Measurements from ENCODE around the gene RCOR1.

RCOR1 gene

GRCh38 chr14:102779084-102779462 lies 186.6 kb downstream of the RCOR1 start:
- no peaks in the 10 kb centered on the region for H3F3A ChIP-seq (ENCODE audit: insufficient read depth, low read length)
- H3K4me2 ChIP-seq (ENCODE audit: low read length), result peak overlapping the region; percentile 78
- H3K36me3 ChIP-seq (ENCODE audit: insufficient read depth, low read length), result no peaks in the 10 kb centered on the region
- TF ChIP-seq EZH2 (IDR thresholded peaks at IDR 0.05; ENCODE audit: borderline replicate concordance, low read length), result no peak
- TF ChIP-seq, protein P1, sequence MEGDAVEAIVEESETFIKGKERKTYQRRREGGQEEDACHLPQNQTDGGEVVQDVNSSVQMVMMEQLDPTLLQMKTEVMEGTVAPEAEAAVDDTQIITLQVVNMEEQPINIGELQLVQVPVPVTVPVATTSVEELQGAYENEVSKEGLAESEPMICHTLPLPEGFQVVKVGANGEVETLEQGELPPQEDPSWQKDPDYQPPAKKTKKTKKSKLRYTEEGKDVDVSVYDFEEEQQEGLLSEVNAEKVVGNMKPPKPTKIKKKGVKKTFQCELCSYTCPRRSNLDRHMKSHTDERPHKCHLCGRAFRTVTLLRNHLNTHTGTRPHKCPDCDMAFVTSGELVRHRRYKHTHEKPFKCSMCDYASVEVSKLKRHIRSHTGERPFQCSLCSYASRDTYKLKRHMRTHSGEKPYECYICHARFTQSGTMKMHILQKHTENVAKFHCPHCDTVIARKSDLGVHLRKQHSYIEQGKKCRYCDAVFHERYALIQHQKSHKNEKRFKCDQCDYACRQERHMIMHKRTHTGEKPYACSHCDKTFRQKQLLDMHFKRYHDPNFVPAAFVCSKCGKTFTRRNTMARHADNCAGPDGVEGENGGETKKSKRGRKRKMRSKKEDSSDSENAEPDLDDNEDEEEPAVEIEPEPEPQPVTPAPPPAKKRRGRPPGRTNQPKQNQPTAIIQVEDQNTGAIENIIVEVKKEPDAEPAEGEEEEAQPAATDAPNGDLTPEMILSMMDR (IDR thresholded peaks at IDR 0.05; ENCODE audit: low read length), result no peak
- H3K4me3 ChIP-seq (ENCODE audit: low read depth, low read length, poor library complexity, severe bottlenecking), result peak overlapping the region; percentile 73
- no peaks in the 10 kb centered on the region for H3K27me3 ChIP-seq (ENCODE audit: insufficient read depth, low read length)
- H2AFZ ChIP-seq (ENCODE audit: low read length), result no peak overlapping the region
- H3K27ac ChIP-seq (ENCODE audit: low read depth, low read length, poor library complexity, severe bottlenecking), result no peak overlapping the region
- peaks cover 48% of the 10 kb centered on the region for H3K79me2 ChIP-seq (ENCODE audit: insufficient read depth, low read length)
- H3K9me2 ChIP-seq (ENCODE audit: low read depth, low read length), result no peaks in the 10 kb centered on the region
- peaks cover 39% of the 10 kb centered on the region for H3K4me1 ChIP-seq (ENCODE audit: insufficient read depth, low read length, severe bottlenecking)
- peak overlapping the region; percentile 78 for H3K9ac ChIP-seq (ENCODE audit: low read length)
- H4K20me1 ChIP-seq (ENCODE audit: insufficient read depth, low read length), result no peaks in the 10 kb centered on the region
- no peaks in the 10 kb centered on the region for H3K9me3 ChIP-seq (ENCODE audit: low read length)

GRCh38 chr14:102779574-102780315 lies 187.3 kb downstream of the RCOR1 start:
- peak overlapping the region; percentile 78 for H3K4me2 ChIP-seq (ENCODE audit: low read length)
- H3K4me3 ChIP-seq (ENCODE audit: low read depth, low read length, poor library complexity, severe bottlenecking), result peak overlapping the region; percentile 73
- H3F3A ChIP-seq (ENCODE audit: insufficient read depth, low read length), result no peaks in the 10 kb centered on the region
- no peaks in the 10 kb centered on the region for H3K9me2 ChIP-seq (ENCODE audit: low read depth, low read length)
- H4K20me1 ChIP-seq (ENCODE audit: insufficient read depth, low read length), result no peaks in the 10 kb centered on the region
- no peaks in the 10 kb centered on the region for H3K9me3 ChIP-seq (ENCODE audit: low read length)
- H3K36me3 ChIP-seq (ENCODE audit: insufficient read depth, low read length), result no peaks in the 10 kb centered on the region
- no peak overlapping the region for H3K27ac ChIP-seq (ENCODE audit: low read depth, low read length, poor library complexity, severe bottlenecking)
- H3K79me2 ChIP-seq (ENCODE audit: insufficient read depth, low read length), result peaks cover 52% of the 10 kb centered on the region
- no peaks in the 10 kb centered on the region for H3K27me3 ChIP-seq (ENCODE audit: insufficient read depth, low read length)
- H3K9ac ChIP-seq (ENCODE audit: low read length), result no peak overlapping the region
- peaks cover 36% of the 10 kb centered on the region for H3K4me1 ChIP-seq (ENCODE audit: insufficient read depth, low read length, severe bottlenecking)
- no peak overlapping the region for H2AFZ ChIP-seq (ENCODE audit: low read length)
- TF ChIP-seq, protein P1 (IDR thresholded peaks at IDR 0.05; ENCODE audit: low read length), result no peak
- no peak for TF ChIP-seq EZH2 (IDR thresholded peaks at IDR 0.05; ENCODE audit: borderline replicate concordance, low read length)

Measured in OCI-LY1 (cell line).